Calu3 (cell line): Measurements from ENCODE around the gene ARRDC3. TPM values are rescaled to one million over a fixed set of nuclear protein-coding genes. Genes with fewer than 3 reads are reported as not detected.

Experiments used
- BruUV-seq: library from RNA; stranded (reverse); fragments of 400-500 nt; replicated peaks from 2 replicates; lab custom pipeline; 2021; lab: Mats Ljungman, UMichigan
- CTCF ChIA-PET: fragments of 300-600 bp; sonication (Branson Sonifier 250); formaldehyde crosslinking; loops from one replicate; lab custom pipeline; 2022; ENCODE audit warnings: antibody characterized with exemption; lab: Charles Lee
- DNase-seq: peaks from one replicate; pipeline ENCODE4 v3.0.0; 2022
- H3K27ac Mint-ChIP-seq: one replicate; pipeline ENCODE4 v1.8.0; 2022; ENCODE audit warnings: mixed read lengths; ENCODE audit not compliant: unreplicated experiment
- H3K27me3 Mint-ChIP-seq: one replicate; pipeline ENCODE4 v1.8.0; 2022; ENCODE audit warnings: mixed read lengths; ENCODE audit not compliant: unreplicated experiment
- H3K36me3 Mint-ChIP-seq: one replicate; pipeline ENCODE4 v1.8.0; 2022; ENCODE audit warnings: mild to moderate bottlenecking, moderate library complexity, mixed read lengths; ENCODE audit not compliant: insufficient read depth, unreplicated experiment
- H3K4me1 Mint-ChIP-seq: one replicate; pipeline ENCODE4 v1.8.0; 2022; ENCODE audit warnings: mild to moderate bottlenecking, low read depth, mixed read lengths; ENCODE audit not compliant: unreplicated experiment
- H3K4me3 Mint-ChIP-seq: one replicate; pipeline ENCODE4 v1.8.0; 2022; ENCODE audit warnings: mild to moderate bottlenecking, low read depth, moderate library complexity, mixed read lengths; ENCODE audit not compliant: unreplicated experiment
- H3K9me3 Mint-ChIP-seq: one replicate; pipeline ENCODE4 v1.8.0; 2022; ENCODE audit warnings: low read depth, mixed read lengths; ENCODE audit not compliant: unreplicated experiment
- CTCF ChIP-seq: fragments of 200-600 bp; IDR thresholded peaks from one replicate; pipeline ENCODE4 v1.8.0; 2022; ENCODE audit warnings: antibody characterized with exemption; ENCODE audit not compliant: unreplicated experiment
- intact Hi-C: fragments of 100-400 bp; cut with micrococcal nuclease; formaldehyde crosslinking; loops from one replicate; pipeline ENCODE4 v1.10.0; 2022; ENCODE audit not compliant: unreplicated experiment
- total RNA-seq: library from RNA; stranded (reverse); gene quantifications from 2 replicates; pipeline ENCODE4 v1.2.3, GENCODE V29; 2022

Gene ARRDC3
- total RNA-seq, 1 experiment from 2014 or later: 32.9 TPM

DNA sequence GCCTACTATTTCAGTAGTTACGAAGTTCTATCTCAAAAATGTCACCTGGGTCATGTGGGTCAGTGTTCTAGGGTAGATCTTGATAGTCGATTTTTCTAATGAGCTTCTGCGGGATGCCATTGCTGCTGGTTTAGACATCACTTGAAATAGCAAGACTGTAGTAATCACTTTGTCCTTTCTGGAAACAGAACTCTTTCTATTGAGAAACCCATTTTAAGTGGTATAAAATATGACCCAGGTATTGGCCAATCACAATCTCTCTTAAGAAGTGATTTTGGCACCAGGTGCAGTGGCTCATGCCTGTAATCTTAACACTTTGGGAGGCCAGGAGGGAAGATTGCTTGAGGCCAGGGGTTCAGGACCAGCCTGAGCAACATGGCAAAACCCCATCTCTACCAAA is 17.6 kb downstream of the ARRDC3 start:
- Mint-ChIP-seq H3K9me3 (peaks cover 3% of the 10 kb centered on the region), H3K27me3 (no peaks in the 10 kb centered on the region), H3K4me3 (no peak overlapping the region), H3K4me1 (peaks cover 10% of the 10 kb centered on the region), H3K36me3 (peaks cover 30% of the 10 kb centered on the region), H3K27ac (no peak overlapping the region)
- TF ChIP-seq CTCF: no peak
- no peak for DNase-seq
- intact Hi-C loops: no loop called here
- no TSS peak for BruUV-seq
- CTCF ChIA-PET: no interaction called here

GRCh38 chr5:91362935-91363334 is 20.2 kb downstream of the ARRDC3 start:
- peaks cover 8% of the 10 kb centered on the region for H3K36me3 Mint-ChIP-seq
- peaks cover 10% of the 10 kb centered on the region for H3K4me1 Mint-ChIP-seq
- H3K4me3 Mint-ChIP-seq: no peak overlapping the region
- no peak overlapping the region for H3K27ac Mint-ChIP-seq
- BruUV-seq: no TSS peak
- DNase-seq: no peak
- peaks cover 3% of the 10 kb centered on the region for H3K9me3 Mint-ChIP-seq
- no peak for TF ChIP-seq CTCF
- no peaks in the 10 kb centered on the region for H3K27me3 Mint-ChIP-seq
- intact Hi-C loops: no loop called here
- CTCF ChIA-PET: no interaction called here

- Mint-ChIP-seq H3K27me3 (no peaks in the 10 kb centered on the region), H3K4me3 (no peak overlapping the region), H3K4me1 (peaks cover 21% of the 10 kb centered on the region), H3K27ac (peak overlapping the region; percentile 30), H3K36me3 (no peaks in the 10 kb centered on the region), H3K9me3 (peaks cover 3% of the 10 kb centered on the region)
- TF ChIP-seq CTCF: no peak
- no peak for DNase-seq
- no TSS peak for BruUV-seq
- intact Hi-C loops: no loop called here
- CTCF ChIA-PET: interaction anchor here (1.0 kb wide), 1 partner anchor 19 kb away, joined by 4 read pairs; no protein-coding TSS in a partner anchor
Observed at GRCh38 chr5:91361790-91362189, 21.3 kb downstream of the ARRDC3 start.

DNA sequence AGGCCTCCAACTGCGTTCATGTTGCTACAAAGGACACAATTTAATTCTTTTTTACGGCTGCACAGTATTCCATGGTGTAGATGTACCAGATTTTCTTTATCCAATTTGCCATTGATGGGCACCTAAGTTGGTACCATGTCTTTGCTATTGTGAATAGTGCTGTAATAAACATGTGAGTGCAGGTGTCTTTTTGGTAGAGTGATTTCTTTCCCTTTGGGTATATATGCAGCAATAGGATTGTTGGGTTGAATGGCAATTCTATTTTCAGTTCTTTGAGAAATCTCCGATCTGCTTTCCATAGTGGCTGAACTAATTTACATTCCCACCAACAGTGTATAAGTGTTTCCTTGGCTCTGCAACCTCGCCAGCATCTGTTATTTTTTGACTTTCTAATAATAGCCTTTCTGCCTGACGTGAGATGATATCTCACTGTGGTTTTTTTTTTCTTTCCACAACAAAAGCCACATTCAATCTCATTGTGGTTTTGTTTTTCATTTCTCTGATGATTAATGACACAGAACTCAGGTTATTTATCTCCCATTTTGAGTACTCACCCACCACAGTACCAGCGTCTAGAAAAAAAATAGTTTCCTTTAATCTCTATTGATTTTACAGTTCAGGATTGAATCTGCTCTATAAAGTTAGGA is 21.9 kb downstream of the ARRDC3 start:
- peaks cover 3% of the 10 kb centered on the region for H3K9me3 Mint-ChIP-seq
- intact Hi-C loops: no loop called here
- CTCF ChIA-PET: interaction anchor here (1.0 kb wide), 1 partner anchor 20 kb away, joined by 4 read pairs; no protein-coding TSS in a partner anchor

More for the DNA sequence above, 21.9 kb downstream of the ARRDC3 start:
- DNase-seq: no peak
- no peak overlapping the region for H3K4me3 Mint-ChIP-seq
- H3K27me3 Mint-ChIP-seq: no peaks in the 10 kb centered on the region
- TF ChIP-seq CTCF: no peak
- peaks cover 27% of the 10 kb centered on the region for H3K4me1 Mint-ChIP-seq
- H3K36me3 Mint-ChIP-seq: no peaks in the 10 kb centered on the region
- H3K27ac Mint-ChIP-seq: peak overlapping the region; percentile 30
- no TSS peak for BruUV-seq
